HG02571 (cell line): ENCODE data around the gene DPF3.

Experiments used
- ATAC-seq: cut with Tn5 transposase; IDR thresholded peaks from one replicate; pipeline ENCODE4 v1.9.1; 2021; ENCODE audit warnings: mild to moderate bottlenecking, moderate library complexity; ENCODE audit not compliant: unreplicated experiment

The DPF3 gene

DNA sequence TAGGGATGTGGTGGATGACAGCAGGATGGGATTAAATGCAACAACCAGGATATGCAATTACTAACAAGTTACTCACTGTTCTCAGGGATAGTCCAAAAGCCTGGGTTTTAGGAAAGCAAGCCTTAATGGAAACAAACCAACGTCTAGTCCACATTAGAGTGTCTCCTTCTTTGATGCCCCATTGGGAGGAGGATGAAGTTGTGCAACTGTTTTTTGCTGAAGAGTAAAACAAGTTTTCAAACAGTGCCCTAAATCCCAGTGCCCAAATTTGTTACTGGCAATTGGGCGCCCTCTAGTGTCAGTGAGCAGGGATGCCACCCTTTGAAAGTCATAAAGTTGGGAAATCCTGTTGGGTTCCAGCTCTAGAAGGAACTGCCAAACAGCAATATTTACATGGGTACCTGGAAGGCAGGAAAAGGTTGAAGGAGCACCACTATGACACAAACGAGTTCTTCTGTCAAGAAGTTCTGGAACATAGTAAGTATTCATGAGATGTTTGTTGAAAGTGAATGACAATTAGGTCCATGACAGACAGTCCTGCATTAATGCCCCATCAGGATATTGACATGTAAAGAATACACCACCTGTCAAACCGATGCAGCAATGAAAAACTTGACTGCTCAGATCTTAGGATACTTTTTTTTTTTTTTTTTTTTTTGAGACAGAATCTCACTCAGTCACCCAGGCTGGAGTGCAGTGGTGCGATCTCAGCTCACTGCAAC lies 11.1 kb upstream of the DPF3 start:
- no peak for ATAC-seq

DNA sequence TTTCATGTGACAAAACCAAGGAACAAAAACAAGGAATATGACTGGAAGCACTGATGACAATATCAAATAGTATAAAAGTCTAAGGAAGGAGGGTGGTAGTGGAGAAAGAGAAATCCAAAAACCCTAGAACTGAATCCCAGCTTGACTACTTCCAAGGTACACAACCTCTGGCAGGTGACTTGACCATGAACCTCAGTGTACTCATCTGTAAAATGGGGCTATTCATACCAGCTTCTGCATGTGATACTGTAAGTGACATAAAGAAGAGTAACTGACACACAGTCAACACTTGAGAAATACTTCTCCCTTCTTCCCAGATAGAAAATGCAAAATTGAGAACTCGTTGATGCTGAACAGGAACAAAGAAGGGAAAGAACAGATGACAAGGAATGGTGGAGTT lies 10.3 kb upstream of the DPF3 start:
- ATAC-seq = no peak

DNA sequence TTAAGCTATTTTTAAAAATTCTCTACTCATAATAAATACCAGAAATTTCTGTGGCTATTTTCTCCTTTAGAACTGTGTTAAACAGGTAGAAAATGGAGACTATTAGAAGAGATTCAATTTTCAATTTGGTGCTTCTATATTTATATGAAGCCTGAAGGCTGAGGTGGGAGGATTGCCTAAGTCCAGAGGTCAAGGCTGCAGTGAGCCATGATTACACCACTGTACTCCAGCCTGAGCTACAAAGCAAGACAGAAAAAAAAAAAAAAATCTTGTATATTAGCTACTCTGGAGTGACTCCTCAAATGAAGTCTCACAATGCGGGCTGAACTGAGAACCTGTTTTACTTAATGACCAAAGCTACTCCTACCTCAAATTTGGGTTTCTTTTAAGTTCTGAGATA lies 9.8 kb upstream of the DPF3 start:
- ATAC-seq = no peak

DNA sequence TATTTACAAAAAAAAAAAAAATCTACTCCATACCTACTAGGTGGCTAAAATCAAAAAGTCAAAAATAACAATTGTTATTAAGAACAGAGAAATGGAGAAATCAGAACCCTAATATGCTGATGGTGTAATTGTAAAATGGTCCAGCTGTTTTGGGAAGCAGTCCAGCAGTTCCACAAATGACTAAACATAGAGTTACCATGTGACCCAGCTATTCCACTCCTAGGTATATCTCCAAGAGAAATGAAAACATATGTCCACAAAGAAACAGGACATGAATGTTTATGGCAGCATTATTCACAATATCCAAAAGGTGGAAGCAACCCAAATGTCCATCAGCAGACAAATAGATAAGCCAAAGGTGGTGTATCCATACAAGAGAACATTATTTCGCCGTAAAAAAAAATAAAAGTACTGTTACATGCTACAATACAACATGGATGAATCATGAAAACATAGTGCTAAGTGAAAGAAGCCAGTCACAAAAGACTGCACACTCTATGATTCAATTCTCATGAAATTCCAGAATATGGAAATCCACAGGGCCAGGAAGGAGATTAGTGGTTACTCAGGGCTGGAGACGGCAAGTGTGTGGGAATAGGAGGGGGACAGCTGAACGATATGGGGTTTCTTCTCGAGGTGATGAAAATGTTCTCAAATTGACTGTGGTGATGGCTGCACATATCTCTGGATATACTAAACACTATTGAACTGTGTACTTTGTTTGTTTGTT lies 9.1 kb upstream of the DPF3 start:
- ATAC-seq = no peak

DNA sequence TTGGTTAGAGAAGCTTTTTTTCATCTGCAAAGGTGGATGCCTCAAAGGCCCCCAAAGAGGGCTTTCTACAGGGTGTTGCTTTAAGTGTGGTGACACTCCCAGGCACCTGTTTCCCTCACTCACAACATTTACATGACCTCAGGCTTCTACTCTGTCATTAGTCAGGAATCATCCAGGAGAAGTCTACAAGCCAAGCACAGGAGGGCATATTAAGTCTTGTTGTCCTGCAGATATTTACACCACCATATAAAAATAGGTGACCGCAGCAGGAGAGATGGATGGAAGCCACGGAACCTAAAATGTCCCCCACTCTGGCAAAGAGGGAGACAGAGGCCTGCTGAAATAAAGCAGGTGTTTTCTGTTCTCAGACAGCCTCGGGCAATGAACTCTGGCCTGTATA lies 7.5 kb upstream of the DPF3 start:
- ATAC-seq = no peak

DNA sequence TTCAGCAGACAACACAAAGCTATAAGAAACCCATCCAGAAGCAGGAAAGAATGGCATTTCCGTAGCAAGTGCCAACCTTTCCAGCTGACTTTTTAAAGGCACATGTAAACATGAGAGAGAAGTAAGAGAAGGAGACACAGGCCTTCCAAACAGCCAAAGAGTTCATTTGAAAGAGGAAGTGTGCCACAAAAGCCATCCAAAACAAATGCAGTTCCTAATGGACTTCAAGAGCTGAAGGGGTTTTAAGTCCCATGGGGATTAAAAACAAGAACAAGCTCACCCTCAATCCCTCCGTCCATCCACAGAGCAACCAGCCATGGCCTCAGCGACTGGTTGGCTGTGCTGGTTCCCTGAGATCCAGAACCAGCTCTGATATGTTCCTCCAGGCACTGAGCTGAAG lies 4.5 kb upstream of the DPF3 start:
- ATAC-seq = no peak

DNA sequence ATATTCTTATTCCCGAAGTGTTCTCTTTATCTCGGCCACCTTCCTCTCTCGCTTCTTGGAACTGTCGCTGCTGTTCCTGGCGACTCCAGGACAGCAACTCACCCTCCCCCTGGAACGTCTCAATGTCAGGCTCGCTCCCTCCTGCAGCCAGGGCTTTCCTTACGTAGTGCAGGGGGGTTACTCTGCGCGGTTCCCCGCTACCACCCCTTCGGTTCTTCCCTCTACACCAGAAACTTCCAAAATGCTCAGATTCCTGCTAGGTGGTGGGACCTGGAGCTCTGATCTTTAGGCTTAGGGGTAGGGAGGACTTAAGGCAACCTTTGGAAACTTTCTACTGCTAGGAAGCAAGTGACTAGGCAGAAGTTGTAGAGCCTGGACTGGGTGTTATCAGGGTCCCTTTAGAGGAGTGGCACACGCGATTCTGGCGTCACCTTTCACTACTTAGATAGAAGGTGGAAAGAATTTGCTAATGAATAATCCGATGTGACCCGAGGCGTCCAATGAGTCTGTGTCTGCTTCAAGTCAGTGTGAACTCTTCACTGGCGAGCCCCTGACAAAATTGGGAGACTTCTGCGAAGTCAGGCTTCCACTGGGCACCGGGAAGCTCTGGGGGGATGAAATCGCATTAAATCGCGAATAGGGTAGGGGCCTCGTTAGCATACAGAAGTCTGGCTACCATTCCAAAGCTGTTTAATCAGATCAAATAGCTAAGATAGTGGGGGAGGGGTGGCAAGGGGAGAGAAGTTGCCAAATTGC lies 900 bp upstream of the DPF3 start:
- no peak for ATAC-seq

DNA sequence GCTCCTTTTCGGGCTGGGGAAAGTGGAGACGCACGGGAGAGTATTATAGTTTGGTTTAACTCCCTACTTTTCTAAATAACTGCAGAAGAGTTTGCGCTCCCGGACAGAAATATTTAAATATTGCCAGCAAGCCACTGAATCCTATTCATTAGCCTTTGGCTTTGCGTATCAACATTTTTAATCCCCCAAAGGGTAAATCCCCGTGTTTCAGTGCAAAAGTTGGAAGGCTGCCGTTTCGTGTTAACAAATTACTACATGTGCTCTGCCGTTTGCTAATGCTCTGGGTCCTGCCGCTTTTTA lies 372 bp upstream of the DPF3 start:
- ATAC-seq = no peak

DNA sequence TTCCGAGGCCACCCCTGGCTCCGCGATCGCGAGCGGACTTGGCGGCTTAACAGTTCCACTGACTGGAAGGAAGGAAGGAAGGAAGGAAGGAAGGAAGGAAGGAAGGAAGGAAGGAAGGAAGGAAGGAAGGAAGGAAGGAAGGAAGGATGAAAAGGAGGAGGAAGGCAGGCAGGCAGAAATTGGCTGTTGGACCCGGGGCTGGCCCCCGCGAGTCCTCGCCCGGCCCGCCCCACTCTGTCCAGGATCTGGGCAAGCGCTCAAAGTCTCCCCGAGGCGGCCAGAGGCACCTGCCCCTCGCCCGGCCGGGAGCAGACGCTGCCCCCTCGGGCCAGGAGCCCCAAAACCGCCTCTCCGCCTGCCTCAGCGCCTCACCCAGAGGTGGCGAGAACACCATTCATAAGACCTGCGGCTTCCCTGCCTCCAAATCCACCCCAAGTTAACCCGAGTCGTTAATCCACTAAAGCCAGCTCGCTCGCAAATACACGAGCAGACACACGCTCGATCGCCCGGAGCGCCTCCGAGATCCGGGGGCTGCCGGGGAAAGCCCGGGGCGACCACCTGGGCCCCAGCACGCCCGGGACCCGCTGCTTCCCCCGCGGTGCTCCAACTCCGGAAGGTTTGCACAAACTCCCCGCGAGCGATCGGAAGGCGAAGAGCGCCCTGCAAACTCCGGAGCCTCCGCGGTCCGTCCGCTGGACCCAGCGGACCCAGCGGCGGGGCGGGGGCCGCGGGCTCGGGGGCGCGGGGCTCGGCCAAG lies 844 bp downstream of the DPF3 start:
- ATAC-seq = no peak

DNA sequence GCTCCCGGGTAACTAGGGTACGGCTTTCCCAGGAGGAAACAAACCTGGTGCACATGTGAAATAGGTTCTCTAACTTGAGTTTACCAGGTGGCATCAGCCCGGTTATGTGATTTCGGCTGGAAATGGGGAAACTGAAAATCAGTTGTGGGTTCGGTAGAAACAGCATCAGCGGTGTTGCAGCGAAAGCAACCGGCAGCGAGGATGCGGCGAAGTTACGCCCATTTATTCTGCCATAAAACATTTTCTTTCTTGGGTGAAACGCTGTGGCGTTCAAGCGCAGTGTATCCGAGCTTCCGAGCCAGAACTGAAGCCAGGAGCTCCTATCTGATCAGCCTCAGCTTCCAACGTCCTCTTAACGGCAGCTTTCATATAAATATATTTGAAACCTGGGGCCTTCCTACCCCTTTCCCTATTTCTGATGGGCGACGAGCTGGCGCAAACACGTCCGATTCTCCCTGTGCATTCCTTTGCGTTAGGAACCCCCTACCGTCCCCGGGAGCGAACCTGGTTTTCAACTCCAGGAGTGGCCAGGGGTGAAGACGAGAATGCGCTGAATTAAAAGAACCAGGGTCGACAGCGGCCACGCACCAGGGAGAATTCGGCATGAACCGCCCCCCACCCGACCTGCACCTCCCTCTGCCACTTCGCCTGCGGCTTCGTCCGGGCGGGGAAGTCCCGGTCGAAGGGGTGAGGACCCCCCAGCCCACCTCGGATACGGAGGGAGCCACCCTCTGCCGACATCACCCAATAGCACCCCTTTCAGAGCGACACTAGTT lies 1.6 kb downstream of the DPF3 start:
- ATAC-seq = no peak

DNA sequence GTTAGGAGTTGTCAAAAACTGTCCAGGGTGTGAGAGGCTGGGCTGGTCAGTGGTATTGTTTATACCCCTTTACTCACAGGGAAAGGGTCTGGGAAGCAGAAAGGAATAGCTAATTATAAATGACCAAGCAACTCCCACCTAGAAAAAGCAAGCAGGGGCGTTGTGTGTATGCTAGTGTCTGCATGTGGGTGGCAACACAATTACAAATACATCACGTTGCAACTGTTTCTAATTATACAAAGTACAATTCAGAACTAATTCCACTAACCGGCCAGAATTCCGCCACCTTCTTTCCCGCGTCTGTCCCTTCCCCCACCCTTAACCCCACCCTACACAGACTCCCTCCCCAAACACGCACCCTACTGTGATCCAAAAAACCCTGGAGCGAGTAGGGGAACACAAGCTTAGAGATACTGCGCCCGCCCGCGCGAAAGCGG lies 2.2 kb downstream of the DPF3 start:
- no peak for ATAC-seq

DNA sequence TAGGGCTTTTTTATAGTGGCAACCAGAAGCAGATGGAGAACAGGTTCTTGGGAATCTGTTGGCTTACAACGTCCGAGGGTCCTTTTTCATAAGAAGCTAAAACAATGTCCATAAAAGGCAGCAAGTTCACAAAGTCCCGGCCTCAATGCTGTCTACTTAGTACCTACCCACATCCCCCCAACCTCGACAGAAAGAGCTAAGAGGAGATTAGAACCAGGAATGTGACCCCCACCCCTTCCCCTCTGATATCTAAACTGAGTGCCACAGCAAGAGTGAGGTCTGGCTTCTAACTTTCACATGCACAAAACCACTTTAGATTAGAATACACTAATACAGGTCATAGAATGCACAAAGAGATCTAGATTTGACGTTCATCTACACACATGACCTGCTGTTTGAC lies 4.5 kb downstream of the DPF3 start:
- ATAC-seq = no peak

DNA sequence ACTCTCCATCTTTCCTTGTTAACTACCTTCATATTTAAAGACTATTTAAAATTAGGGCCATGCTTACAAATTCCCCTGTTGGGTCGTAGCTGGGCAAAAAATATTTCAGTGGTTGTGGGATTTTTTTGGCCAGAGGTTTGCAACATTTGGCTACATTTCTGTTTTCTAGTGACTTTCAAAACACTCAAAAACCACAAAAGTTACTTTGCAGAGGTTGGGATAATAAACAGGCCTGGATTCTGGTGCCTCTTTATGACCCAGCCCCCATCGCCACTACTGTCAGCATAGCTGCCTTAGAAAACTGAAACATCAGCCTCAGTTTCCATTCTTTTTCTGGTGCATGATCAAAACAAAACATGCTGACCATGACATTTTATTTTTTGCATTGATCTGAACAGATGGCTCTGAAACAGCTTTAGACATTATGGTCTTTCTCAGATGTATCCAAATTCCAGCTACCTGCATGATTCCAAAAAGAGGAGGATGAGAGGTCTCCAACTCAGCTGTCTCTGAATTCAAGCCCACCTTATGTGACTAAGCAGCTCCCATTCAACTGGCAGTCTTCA lies 5.2 kb downstream of the DPF3 start:
- ATAC-seq = no peak

DNA sequence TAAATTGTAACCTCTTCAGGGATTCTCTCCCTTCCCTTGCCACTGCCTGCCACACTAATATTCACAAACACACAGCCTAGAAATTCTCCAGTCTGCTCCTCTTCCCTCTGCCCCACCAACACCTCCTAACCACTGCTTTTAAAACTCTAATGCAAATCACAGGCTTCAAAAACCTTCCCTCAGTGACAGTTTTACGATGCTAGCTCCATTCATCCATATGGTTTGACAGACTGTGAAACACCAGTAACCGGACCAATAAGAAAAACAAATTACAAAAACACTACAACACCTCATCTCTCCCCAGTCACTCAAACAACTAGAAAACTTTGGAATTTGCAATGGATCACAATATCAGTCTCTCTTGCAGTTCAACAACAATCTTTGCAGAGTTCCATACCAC lies 5.7 kb downstream of the DPF3 start:
- no peak for ATAC-seq

DNA sequence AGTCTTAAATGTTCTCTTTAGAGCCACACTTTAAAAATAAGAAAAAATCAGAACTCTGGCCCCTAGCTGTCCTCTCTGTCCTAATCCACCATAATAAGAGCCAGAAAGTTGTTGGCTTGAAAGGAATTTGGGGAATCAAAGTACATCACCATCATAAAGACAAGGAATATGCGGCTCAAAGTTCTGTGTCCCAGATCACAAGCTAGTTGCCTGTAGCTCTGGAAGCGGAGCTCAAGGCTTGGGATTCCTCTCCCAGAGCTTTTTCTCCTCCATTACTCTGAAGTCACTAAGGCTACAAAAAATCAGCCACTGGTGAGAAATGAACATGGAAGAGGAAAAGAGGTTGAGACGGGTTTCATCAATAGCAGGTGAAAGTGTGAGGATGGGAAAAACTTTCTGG lies 6.4 kb downstream of the DPF3 start:
- no peak for ATAC-seq

DNA sequence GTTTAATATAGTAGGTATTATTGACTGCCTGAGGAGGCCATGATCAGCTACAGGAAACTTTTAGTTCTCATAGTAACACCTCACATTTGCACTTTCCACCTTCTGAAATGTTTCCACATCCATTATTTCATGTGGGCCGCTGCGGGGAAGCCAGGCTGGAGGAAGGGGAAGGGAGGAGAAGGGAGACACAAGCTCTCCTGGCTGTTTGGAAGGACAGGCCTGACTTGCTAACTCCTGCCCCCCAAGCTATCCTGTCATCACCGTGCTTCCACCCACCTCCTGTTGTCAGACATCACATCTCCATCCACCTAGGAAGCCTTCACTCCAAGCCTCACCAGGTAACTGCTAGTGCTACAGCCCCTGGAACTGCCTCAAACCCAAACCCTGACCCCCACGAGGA lies 9.5 kb downstream of the DPF3 start:
- no peak for ATAC-seq

DNA sequence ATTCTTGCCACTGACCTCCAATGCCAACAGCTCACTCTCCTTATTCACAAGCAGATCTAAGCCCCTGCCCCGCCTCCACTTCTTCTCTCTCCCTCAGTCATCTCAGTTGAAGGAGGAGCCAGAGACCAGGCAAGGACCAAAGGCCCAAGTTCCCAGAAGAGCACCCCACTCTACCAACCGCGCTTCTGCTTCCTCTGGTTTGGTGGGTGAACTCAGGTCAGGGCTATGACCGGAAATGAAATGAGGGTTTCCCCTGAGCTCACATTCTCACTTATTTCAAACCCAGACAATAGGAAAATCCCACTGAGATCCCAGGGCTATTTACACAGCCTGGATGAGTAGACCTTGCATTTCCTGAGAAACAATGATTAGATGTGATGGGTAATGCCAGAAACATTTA lies 9.9 kb downstream of the DPF3 start:
- ATAC-seq = no peak

DNA sequence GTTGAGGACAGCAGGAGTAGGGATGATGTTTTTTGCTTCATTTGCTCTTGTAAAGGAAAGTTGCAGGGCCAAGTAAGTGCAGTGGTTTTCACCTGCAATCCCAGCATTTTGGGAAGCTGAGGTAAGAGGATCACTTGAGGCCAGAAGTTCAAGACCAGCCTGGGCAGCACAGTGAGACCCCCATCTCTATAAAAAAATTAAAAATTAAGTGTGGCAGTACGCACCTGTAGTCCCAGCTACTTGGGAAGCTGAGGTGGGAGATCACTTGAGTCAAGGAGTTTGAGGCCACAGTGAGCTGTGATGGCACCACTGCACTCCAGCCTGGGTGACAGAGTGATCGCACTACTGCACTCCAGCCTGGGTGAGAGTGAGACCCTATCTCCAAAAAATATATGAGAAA lies 10.8 kb downstream of the DPF3 start:
- ATAC-seq = no peak

DNA sequence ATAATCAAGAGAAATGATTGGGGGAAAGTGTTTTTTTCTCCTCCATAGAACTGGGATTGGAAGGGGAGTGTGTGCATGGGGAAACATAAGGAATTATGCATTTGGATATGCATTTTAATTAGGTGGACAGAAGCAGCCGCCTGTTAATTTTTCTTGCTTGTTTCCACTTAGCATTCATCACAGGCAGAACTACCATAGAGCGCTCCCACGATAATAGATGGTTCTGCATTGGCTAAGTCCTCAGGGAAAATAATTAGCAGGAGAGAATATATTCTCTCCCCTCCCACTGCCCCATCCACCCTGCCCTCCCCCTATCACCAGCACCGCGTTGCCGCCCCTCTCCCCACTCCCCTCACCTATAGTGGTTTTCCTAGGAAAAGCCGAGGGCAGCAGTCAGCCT lies 11.4 kb downstream of the DPF3 start:
- ATAC-seq = no peak

DNA sequence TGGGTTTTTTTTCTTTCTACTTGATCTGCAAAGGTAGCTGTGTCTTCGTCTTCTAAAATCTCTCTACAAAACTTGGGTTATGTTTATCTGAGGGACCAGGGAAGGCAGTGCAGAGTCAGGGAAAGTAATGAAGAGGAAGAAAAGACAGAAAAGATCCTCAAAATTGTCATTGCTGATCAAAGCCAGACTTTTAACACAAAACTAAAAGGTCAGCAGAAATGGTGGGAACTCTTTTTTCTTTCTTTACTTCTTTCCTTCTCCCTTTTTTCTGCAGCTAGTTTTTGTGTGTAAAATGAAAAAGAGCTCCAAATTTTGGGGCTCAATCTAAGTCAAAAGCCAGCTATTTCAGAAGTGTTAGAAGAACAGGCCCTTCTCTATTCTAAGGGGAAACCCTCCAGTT lies 11.9 kb downstream of the DPF3 start:
- ATAC-seq = no peak
